GM18498 (cell line): Measurements from ENCODE around the gene SP1.
"Not testable (repeated sequence)": the region's sequence is repeated elsewhere in the genome, so short reads cannot be mapped to it uniquely, and the experiment has no call there.

Source experiments
- ATAC-seq: cut with Tn5 transposase; IDR thresholded peaks from one replicate; pipeline ENCODE4 v1.9.1; 2021; ENCODE audit warnings: mild to moderate bottlenecking, moderate library complexity; ENCODE audit not compliant: unreplicated experiment

Gene SP1

DNA sequence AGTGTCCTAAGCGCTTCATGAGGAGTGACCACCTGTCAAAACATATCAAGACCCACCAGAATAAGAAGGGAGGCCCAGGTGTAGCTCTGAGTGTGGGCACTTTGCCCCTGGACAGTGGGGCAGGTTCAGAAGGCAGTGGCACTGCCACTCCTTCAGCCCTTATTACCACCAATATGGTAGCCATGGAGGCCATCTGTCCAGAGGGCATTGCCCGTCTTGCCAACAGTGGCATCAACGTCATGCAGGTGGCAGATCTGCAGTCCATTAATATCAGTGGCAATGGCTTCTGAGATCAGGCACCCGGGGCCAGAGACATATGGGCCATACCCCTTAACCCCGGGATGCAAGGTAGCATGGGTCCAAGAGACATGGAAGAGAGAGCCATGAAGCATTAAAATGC lies 31.0 kb downstream of the SP1 start:
- no peak for ATAC-seq

DNA sequence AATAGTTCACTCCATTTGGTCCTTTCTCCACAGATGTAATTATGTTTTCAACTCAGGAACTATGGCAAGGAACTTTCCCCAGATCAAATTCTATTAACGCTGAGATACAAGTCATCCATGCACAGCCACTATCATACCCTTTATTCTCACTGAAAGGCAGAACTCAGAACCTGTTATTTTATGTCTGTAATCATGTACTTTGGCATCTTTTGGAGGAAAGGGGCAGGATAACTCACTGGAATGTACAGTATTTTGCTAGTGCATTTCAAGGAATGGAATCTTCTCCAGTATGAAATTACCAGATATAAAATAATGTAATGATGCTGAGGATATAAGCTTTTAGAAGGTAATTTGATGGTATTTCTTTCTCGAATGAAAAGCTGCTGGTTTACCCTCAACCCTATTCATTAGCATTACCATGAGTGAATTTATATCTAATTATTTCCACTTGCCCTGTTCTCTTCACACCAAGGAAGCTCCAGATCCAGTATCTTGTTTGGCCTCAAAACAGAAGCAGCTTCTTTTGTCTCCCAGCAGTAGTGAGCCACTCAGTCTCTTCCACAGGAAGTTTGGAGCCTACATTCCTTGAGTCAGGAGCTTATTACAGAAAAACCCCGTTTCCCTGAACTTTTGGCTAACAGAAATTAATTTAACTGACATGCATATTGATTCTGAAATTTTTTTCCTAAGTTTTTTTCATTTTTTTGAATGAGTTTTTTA lies 33.7 kb downstream of the SP1 start:
- no peak for ATAC-seq

DNA sequence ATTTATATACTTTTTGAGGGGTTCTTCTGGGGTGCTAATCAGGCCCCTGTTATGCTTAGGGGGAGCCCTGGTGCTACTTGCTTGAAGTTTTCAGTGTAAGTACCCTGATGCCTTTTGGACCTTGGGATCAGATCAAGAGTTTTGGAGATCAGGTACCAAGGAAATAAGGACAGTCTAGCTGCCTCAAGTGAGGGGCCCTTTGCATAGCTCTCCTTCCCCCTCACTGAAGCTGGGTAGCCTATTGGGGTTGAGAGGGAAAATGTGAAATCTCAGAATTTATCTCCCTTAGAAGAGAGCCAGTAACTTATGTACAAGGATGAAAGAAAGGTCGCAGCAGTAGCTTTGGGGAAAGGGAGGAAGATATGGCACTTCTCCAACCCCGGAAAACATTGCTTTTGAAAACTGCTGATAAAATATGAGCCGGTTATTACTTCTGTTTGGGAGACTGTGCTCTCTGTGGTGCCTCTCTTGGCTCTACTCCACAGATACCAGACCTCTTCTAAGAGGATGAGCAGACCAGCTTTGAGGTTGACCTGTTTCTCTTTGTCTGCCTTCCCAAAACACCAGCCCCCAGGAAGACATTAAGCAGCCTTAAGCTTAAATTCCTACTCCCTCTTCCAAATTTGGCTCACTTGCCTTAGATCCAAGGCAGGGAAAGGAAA lies 34.9 kb downstream of the SP1 start:
- ATAC-seq: no peak

DNA sequence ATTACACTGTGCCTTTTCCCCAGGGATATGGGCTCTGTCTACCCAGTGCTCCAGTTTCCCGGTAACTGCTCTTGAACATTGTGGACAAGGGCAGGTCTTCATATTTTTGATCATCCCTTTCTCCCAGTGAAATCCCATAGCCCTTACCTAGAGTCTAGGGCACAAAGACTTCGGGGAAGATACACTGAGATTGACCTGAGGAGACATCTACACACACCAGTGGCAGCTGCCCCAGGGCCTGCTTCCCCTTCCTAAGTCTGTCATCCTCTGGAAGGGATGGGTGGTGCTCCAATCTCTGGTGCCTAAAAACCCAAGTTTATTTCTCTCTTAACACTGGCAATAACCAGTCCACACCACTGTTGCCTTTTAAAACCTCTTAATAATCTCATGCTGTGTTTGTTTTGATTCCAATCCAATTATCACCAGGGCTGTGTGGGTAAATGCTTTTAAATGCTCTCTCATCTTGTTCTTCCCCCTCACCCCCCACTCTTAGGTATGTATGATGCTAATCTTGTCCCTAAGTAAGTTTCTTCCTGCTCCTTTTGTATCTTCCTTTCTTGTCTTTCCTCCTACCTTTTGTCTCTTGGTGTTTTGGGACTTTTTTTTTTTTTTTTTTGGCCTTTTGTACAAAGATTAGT lies 35.9 kb downstream of the SP1 start:
- not testable (repeated sequence) for ATAC-seq

DNA sequence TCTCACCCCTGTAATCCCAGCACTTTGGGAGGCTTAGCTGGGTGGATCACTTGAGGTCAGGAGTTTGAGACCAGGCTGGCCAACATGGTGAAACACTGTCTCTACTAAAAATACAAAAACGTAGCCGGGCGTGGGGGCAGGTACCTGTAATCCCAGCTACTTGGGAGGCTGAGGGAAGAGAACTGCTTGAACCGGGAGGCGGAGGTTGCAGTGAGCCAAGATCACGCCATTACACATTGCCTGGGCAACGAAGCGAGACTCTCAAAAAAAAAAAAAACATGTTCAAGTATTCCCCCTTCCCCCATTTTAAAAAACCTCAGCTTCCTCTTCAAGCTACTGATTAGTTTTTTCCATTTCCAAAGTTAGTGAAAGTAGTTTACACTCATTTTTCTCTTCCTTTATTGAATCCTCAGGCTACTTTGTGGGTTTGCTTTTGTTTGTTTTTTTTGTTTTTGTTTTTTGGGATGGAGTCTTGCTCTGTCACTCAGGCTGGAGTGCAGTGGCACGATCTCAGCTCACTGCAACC lies 37.4 kb downstream of the SP1 start:
- ATAC-seq: not testable (repeated sequence)

DNA sequence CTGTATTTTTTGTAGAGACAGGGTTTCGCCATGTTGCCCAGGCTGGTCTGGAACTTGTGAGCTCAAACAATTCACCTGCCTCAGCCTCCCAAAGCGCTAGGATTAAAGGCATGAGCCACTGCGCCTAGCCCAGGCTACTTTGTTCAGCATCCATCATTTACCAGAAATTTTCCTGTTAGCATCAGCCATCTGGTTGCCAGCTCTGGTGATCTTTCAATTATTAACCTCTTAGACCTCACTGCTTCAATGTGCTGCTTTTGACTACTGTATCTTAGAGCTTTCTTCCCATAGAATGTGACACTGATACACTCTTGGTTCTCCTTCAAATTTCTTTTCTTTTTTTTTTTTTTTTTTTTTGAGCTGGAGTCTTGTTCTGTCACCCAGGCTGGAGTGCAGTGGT lies 38.2 kb downstream of the SP1 start:
- ATAC-seq: no peak

DNA sequence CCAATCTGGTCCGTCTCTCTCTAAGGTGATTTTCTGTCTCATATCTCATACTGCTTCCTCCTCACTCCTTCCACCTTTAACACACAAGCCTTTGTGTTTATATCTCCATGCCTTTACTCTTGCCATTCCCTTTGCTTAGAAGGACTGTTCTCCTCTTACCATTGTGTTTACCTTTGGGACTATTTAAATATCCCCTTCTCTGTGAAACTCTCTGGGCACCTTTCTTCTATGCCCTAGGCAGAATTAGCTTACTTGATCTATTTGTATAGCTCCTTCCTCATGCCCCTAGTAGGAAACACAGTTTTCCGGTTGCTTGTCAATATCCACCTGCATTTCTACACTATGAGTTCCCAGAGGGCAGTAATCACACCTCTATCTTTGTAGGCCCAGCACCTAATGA lies 39.8 kb downstream of the SP1 start:
- ATAC-seq: no peak

DNA sequence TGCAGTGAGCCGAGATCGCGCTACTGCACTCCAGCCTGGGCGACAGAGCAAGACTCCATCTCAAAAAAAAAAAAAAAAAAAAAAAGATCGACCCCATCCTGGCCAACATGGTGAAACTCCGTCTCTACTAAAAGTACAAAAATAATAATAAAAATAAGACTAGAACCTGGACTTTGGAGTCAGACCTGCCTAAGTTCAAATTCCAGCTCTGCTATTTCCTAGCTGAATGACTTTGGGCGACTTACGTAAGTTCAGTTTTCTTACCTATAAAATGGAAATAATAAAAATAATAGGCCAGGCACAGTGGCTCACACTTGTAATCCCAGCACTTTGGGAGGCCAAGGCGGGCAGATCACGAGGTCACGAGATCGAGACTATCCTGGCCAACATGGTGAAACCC lies 42.3 kb downstream of the SP1 start:
- not testable (repeated sequence) for ATAC-seq

DNA sequence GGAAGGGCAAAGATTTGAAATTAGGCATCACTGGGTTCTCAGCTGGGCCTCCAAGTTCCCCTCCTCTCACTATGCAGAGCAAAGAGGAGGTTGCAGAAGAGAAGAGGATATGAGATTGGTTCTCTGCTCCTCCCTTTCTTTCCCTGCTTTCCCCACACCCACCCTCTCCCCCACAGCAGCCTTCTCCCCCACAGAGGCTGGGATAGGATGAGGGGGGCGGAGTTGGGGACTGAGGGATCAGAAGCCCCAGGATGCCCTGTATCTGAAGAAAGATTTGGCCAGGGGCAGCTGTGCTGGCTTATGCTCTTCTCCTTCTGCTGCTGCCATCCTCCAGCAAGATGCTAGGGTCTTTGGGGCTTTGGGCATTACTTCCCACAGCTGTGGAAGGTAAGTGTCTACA lies 43.6 kb downstream of the SP1 start, which contains the start of gene AMHR2:
Gene AMHR2 (plus strand): TSS at position 259 of the 400 bp plus-strand sequence. CDS start 80 bp downstream, at position 339.
- no peak for ATAC-seq

DNA sequence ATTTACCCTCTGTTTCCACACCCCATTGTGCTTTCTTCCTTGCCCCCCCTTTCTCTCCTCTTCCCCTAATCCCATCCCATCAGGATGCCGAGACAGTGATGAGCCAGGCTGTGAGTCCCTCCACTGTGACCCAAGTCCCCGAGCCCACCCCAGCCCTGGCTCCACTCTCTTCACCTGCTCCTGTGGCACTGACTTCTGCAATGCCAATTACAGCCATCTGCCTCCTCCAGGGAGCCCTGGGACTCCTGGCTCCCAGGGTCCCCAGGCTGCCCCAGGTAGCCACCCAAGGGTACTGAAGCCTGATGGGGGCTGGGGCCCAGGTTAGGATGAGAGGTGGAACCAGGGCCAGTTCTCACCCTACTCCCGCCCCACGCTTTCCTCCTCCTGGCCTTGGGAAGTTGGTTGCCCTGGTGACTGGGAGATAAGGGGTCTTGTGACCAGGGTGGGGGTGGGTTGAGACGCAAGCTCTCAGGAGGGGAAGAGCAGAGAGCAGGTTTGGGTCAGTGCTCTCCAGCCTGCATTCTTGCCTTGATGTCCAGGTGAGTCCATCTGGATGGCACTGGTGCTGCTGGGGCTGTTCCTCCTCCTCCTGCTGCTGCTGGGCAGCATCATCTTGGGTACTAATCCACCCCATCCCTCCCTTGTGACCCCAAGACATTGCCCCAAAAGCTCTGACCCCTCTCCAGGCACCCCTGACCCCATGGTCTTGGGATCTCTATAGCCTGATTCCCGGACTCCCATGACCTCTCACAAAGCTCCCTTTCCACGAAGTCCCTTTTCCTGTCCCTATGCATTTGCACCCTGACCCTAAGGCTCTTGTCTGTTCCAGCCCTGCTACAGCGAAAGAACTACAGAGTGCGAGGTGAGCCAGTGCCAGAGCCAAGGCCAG lies 44.9 kb downstream of the SP1 start:
- no peak for ATAC-seq

DNA sequence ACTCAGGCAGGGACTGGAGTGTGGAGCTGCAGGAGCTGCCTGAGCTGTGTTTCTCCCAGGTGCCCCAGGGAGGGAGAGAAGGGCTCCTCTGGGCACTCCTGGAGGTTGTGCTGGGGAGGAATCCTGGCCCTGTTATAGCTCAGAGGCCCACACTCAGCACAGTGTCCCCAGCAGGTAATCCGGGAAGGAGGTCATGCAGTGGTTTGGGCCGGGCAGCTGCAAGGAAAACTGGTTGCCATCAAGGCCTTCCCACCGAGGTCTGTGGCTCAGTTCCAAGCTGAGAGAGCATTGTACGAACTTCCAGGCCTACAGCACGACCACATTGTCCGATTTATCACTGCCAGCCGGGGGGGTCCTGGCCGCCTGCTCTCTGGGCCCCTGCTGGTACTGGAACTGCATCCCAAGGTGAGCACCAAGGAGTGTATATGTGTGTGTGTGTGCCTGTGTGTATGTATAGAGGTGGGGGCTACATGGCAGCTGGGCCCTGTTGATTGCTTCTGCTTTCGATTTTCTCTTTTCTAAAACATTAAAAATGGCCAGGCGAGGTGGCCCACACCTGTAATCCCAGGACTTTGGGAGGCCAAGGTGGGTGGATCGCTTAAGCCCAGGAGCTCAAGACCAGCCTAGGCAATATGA lies 45.7 kb downstream of the SP1 start:
- no peak for ATAC-seq

DNA sequence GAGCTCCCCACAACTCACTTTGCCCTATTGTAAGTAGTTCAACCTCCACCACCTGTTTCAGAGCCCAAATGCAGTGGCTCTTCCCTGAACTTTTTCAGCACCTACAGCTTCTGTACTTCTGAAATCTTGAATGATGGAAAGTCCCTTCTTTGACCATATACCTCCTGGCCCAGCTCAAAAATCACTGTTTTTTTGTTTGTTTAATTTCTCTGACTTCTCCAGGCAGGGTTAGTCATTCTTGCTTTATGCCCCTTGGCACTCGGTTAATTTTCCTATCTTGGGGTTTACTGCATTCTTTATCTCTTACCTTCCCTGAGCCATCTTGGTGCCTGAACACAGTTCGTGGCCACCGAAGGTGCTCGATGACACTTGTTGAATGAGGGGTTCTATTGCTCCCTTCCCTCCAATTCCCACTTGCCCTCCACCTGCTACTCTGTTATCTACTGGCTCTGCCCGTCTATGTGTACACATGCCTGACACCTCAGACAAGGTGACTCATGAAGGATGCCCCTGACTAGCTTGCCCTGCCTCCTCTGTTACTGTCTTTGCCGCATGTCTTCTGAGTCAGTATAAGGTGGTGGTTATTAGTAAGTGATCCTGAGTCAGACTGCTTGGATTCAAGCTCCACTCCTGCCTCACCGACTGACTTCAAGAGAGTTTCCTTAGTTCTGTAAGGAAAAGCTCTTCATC lies 48.1 kb downstream of the SP1 start:
- no peak for ATAC-seq

DNA sequence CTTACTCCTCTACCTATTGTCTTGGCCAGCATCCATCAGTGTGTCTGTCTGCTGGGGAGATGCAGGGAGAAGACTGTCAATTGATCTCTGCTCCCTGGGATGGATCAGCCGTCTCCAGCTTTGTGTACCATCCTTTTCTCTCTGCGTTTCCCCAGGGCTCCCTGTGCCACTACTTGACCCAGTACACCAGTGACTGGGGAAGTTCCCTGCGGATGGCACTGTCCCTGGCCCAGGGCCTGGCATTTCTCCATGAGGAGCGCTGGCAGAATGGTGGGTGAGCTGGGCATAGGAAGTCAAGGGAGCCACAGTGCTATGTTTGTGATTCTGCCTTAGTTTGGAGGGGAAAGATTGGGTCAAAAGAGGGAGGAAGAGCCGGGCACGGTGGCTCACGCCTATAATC lies 48.8 kb downstream of the SP1 start:
- no peak for ATAC-seq

DNA sequence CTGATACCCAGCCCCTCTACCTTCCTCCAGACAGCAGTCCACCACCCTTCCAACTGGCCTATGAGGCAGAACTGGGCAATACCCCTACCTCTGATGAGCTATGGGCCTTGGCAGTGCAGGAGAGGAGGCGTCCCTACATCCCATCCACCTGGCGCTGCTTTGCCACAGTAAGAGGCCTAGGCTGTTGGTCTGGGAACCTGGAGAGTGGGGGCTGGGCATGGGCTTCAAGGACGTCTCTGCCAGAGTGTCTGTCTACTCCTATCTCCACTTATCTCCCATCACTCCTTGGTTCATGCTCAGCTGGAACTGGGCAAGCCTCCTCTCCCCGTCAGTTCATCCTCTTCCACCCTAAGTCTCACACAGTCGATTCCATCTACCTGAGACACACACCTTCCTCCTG lies 50.1 kb downstream of the SP1 start:
- ATAC-seq: no peak

DNA sequence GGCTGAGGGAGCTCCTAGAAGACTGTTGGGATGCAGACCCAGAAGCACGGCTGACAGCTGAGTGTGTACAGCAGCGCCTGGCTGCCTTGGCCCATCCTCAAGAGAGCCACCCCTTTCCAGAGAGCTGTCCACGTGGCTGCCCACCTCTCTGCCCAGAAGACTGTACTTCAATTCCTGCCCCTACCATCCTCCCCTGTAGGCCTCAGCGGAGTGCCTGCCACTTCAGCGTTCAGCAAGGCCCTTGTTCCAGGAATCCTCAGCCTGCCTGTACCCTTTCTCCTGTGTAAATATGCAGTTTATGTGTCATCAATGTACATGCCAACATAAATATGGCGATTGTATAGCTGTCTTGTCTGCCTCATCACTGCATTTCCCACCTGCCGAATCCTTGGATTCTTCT lies 51.2 kb downstream of the SP1 start:
- no peak for ATAC-seq

DNA sequence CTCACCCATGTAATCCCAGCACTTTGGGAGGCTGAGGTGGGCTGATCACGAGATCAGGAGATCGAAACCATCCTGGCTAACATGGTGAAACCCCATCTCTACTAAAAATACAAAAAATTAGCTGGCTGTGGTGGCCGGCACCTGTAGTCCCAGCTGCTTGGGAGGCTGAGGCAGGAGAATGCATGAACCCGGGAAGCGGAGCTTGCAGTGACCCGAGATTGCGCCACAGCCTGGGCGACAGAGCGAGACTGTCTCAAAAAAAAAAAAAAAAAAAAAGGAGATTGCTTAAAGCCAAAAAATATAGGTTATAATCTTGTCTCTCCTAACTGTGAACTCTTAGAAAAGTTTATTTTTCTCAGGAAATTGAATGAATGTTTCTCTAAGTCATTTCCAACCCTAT lies 55.4 kb downstream of the SP1 start:
- ATAC-seq: not testable (repeated sequence)

DNA sequence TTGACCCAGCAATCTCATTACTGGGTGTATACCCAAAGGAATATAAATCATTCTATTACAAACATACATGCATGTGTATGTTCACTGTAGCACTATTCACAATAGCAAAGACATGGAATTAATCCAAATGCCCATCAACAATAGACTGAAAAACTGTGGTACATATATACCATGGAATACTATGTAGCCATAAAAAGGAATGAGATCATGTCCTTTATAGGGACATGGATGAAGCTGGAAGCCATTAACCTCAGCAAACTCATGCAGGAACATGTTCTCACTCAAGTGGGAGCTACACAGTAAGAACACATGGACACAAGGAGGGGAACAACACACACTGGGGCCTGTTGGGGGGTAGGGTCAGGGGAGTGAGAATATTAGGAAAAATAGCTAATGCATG lies 59.6 kb downstream of the SP1 start:
- not testable (repeated sequence) for ATAC-seq

DNA sequence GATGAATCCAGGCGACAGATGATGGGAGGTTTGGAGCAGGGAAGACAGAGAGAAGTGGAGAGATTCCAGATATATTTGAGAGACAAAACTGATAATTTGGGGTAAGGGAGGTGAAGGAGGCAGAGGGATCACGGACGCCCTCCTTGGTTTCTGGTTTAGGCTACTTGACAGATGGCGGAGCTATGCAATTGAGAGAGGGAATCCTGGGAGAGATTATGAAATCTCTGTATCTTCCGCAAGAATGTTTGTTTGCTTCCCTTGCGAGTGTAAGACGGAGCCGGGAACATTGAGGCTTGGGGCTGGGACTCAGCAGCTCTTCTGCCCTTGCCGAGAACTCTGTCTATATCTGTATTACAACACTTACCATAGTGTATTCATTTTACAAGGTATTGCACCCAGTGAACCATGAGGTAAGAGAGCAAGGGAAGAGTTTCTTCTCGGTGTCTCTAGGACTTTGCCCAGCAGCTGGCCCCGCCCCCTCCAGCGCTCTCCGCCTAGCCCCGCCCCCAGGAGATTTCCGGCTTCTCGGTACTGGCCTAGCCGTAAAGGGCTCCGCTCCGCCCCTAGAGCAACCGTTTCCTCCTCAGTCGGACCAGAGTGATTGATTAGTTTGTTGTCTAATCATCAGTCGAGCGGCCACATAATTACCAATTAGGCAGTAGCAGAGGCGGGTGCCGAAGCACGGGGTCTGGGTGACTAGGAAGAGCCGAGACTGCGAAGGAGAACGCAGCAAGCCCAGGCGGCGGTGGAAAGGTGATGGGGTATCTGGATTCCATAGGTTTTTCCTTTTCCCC lies 61.3 kb downstream of the SP1 start, which contains the start of gene PRR13:
Gene PRR13 (plus strand): TSS at position 695 of the 794 bp plus-strand sequence. CDS start 981 bp downstream, outside the sequence.
- peak; percentile 96 for ATAC-seq

DNA sequence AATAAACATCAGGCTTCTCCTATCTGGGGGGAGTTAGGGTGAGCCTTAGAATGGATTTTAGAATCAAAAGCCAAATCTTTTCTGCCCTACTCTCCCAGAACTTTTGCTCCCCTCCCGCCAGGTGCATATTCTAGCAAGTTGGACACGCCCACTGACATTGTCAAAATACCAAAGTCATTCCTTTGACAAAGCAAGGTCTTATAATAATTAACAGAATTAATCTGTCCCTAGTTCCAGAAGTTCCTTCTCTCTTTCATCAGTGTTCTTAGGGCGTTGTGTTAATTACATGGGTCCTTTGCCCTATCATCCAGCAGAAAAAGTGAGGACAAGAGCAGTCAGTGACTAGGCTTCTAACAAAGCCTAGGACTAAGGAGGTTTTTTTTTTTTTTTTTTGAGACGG lies 64.0 kb downstream of the SP1 start:
- ATAC-seq: no peak
